Thyroid gland (tissue), 4 donors: ENCODE measurements around the gene ATAD3B.
"Not testable (repeated sequence)": the region's sequence is repeated elsewhere in the genome, so short reads cannot be mapped to it uniquely, and the experiment has no call there.

Experiments
- CTCF ChIP-seq, 6 experiments: fragments of 200-600 bp in 3 of 6; fragments of 450-650 bp in 3 of 6; sonication (generic) in 3 of 6; IDR thresholded peaks; one replicate each; pipeline ENCODE4 v1.5.1; 2016 to 2019; ENCODE audit warnings: antibody characterized with exemption in 6 of 6, mild to moderate bottlenecking in 2 of 6, inconsistent platforms in 1 of 6, moderate library complexity in 1 of 6
- POLR2A ChIP-seq, 2 donors: fragments of 450-650 bp; IDR thresholded peaks; one replicate each; pipeline ENCODE4 v1.6.1; 2017; ENCODE audit warnings: antibody characterized with exemption in 2 of 2, mild to moderate bottlenecking in 2 of 2, moderate library complexity in 1 of 2

- TF ChIP-seq CTCF, POLR2A (IDR thresholded peaks at IDR 0.05): not testable (repeated sequence)
Observed at GRCh38 chr1:1452365-1452739, 19.2 kb upstream of the ATAD3B start.
